Adipocyte (in vitro differentiated cells): ENCODE measurements around the gene AGAP3.
A peak's percentile ranks its signal among the peaks of the same experiment; 100 is the strongest.

Source experiments
- DNase-seq: peaks from one replicate; pipeline ENCODE4 v3.0.0-alpha.2; 2015; ENCODE audit warnings: low read depth
- H3K27me3 ChIP-seq: replicated peaks from 2 replicates; pipeline ENCODE4 v1.7.0; 2013; ENCODE audit warnings: mild to moderate bottlenecking, low read length, moderate library complexity; ENCODE audit not compliant: control insufficient read depth, insufficient read depth
- H3K36me3 ChIP-seq: 2 replicates; pipeline ENCODE4 v1.7.0; 2013; ENCODE audit warnings: low read length, mild to moderate bottlenecking, moderate library complexity; ENCODE audit not compliant: control insufficient read depth, insufficient read depth, severe bottlenecking
- H3K4me1 ChIP-seq: 2 replicates; pipeline ENCODE4 v1.7.0; 2013; ENCODE audit warnings: mild to moderate bottlenecking, low read length, moderate library complexity; ENCODE audit not compliant: control insufficient read depth, insufficient read depth
- H3K4me3 ChIP-seq: 2 replicates; pipeline ENCODE4 v1.7.0; 2013; ENCODE audit warnings: mild to moderate bottlenecking, low read length, moderate library complexity
- H3K9ac ChIP-seq: 2 replicates; pipeline ENCODE4 v1.7.0; 2013; ENCODE audit warnings: mild to moderate bottlenecking, low read length, moderate library complexity
- H3K9me3 ChIP-seq: 2 replicates; pipeline ENCODE4 v1.7.0; 2013; ENCODE audit warnings: mild to moderate bottlenecking, low read length, moderate library complexity; ENCODE audit not compliant: control insufficient read depth

AGAP3 gene

DNA sequence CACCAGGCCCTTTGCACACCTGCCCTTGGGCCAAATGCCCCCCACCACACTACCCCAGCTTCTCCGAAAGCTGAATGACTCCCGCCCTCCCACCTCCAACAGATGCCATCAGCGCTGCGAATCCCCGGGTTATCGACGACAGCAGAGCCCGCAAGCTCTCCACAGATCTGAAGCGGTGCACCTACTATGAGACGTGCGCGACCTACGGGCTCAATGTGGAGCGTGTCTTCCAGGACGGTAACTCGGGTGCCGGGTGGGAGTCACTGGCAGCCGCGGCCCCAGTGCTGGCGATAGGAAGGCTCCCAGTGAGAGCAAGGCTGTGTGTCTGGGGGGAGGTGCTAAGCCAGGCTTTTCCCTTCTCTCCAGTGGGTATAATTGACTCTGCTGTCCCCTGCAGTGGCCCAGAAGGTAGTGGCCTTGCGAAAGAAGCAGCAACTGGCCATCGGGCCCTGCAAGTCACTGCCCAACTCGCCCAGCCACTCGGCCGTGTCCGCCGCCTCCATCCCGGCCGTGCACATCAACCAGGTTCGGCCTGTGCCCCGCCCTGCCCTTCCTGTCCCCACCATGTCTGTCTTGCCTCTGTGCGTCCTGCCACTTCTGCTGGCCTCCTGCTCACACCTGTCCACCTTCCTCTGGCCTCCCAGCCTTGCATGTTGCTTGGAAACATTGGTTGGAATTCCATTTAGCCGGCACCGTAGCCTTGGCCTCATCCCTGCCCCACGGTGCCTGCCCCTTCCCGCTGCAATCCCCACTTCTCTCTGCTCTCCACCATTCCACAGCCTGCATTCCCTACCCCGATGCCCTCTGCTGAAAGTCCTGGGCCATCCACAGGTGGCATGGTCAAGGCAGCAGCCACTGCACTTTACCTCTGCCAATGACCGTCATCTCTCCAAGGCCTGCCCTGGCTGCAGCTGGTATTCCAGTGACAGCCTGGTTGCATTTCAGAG, 32.1 kb downstream of the AGAP3 start:
- no peak for DNase-seq
- Histone ChIP-seq H3K9me3 (no peaks in the 10 kb centered on the region), H3K9ac (no peak overlapping the region), H3K36me3 (peaks cover 45% of the 10 kb centered on the region), H3K4me1 (no peaks in the 10 kb centered on the region), H3K4me3 (no peak overlapping the region), H3K27me3 (no peaks in the 10 kb centered on the region)

DNA sequence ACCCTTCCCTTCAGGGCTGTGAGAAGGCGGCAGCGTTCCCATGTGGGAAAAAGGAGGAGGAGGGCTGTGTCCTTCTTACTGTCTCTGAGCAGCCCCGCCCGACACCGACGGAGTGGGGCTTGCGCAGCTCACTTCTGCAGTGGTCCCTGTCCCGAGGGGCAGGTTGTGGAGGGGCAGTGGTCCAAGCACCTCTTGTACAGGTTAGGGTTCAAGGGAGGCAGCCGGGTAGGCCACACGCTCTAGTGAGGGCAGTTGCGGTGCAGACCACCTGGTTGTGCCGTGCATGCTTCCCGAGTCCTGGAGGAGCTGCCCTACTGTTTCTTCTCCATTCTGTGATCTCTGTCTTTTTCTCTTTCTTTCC, 32.8 kb downstream of the AGAP3 start:
- Histone ChIP-seq H3K4me3 (no peak overlapping the region), H3K9me3 (no peaks in the 10 kb centered on the region), H3K4me1 (no peaks in the 10 kb centered on the region), H3K27me3 (no peaks in the 10 kb centered on the region), H3K36me3 (peaks cover 48% of the 10 kb centered on the region), H3K9ac (no peak overlapping the region)
- DNase-seq = no peak

DNA sequence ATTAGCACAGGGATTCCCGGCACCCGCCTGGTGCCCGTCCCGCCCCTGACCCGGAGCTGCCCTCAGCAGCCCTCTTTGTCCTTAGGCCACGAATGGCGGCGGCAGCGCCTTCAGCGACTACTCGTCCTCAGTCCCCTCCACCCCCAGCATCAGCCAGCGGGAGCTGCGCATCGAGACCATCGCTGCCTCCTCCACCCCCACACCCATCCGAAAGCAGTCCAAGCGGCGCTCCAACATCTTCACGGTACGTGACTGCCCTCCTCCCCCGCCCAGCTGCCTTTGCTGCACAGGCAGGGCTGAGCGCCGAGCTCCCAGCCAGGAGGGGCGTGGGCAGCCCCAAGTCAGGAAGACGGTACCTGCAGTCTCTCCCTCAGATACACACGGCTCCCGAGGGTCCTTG, 33.6 kb downstream of the AGAP3 start:
- no peak for DNase-seq

DNA sequence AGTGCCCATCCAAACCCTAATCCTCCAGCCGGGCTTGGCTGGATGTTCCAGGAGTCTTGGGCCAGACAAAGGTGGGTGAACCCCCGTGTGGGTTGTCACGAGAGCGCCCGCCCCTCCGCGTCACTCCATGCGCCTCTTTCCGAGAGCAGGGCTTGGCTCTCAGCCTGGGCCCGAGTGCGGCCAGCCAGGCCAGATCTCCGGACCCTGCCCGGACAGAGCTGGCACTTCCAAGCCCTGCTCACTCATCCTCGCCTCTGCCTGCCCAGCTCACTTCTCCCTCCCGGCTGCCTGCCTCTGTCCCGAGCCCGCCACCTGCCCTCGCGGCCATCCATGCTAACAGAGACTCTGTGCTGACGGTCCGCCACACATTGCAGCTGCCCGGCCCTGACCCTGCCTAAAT, 34.6 kb downstream of the AGAP3 start:
- Histone ChIP-seq H3K4me1 (peaks cover 7% of the 10 kb centered on the region), H3K4me3 (no peak overlapping the region), H3K36me3 (peaks cover 60% of the 10 kb centered on the region), H3K27me3 (no peaks in the 10 kb centered on the region), H3K9ac (no peak overlapping the region), H3K9me3 (no peaks in the 10 kb centered on the region)
- no peak for DNase-seq

More for the DNA sequence above, 33.6 kb downstream of the AGAP3 start:
- Histone ChIP-seq H3K27me3 (no peaks in the 10 kb centered on the region), H3K4me1 (no peaks in the 10 kb centered on the region), H3K9ac (no peak overlapping the region), H3K36me3 (peaks cover 57% of the 10 kb centered on the region), H3K9me3 (no peaks in the 10 kb centered on the region), H3K4me3 (no peak overlapping the region)

DNA sequence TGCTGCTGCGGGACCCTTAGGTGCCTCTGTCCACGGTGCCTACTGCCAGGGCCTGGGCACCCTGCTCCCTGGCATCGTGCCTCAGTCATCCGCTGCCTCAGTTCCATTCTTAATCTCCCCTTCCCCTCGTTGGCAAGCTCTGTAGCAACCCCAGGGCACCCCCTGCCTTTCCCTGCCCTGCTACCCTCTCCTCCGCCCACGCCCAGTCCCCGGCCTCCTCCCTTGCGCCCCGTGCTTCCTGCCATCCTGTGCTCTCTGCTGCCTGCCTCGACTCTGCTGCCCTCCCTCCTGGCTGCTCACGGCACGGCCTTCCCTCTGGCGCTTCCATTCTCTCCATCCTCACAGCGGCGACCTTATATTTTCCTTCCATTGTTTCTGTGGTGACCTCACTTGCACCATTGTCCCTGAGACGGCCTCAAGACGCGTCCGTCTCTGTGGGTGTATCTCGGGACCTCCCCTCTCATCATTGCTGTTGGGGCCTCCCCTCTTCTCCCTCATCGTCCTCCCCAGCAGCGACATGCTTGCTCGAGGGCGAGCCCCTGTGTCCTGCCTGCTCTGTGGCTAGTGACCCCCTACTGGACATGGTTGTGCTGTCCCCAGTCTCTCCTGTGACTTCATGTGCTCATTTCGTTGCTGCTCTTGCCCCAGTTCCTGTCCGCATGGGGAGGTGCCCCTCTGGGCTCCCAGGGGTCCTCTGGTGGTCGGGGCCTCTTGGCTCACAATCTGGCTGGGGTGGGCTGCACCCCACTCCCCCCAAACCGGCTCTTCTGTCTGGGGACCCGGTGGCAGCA, 35.3 kb downstream of the AGAP3 start:
- H3K36me3 ChIP-seq = peaks cover 60% of the 10 kb centered on the region
- peaks cover 7% of the 10 kb centered on the region for H3K4me1 ChIP-seq
- no peak overlapping the region for H3K4me3 ChIP-seq
- H3K9ac ChIP-seq = no peak overlapping the region
- no peaks in the 10 kb centered on the region for H3K9me3 ChIP-seq
- H3K27me3 ChIP-seq = no peaks in the 10 kb centered on the region
- DNase-seq = no peak

DNA sequence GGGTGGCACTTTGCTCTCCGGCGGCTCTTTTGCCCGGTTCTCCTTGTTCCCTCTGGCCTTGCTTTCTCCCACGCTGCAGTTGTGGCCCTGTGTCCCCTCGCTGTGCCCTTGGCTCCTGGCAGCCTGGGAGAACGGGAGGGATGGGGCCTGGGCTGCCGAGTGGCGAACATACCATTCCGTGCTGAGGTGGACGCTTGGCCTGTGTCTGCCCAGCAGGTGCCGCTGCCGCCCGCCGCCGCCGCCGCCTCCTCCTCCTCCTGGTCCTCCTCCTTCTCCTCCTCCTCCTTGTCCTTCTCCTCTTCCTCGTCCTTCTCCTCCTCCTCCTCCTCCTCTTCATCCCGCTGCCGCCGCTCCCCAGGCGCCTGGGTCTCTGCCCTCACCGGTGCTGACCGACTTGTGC, 36.0 kb downstream of the AGAP3 start:
- Histone ChIP-seq H3K9ac (no peak overlapping the region), H3K4me1 (peaks cover 7% of the 10 kb centered on the region), H3K36me3 (peaks cover 60% of the 10 kb centered on the region), H3K27me3 (no peaks in the 10 kb centered on the region), H3K9me3 (no peaks in the 10 kb centered on the region), H3K4me3 (no peak overlapping the region)
- no peak for DNase-seq

DNA sequence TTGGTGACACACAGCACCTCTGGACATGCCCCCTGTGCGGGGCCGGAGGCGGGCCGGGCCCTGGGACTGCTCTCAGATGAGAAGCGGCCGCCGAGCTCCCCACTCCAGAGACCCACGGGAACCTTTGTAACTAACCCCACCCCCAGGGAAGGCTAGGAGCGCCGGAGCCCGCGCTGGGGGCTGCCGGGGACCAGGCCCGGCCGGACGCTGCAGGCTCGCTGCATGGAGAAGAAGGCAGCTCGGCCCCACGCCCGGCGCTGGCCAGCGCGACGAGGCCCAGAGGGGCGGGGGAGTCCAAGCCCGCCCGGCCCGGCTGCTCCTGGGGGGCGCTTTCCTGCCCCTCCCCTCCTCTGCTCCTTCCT, 36.5 kb downstream of the AGAP3 start:
- no peaks in the 10 kb centered on the region for H3K27me3 ChIP-seq
- no peak for DNase-seq
- peaks cover 65% of the 10 kb centered on the region for H3K36me3 ChIP-seq

DNA sequence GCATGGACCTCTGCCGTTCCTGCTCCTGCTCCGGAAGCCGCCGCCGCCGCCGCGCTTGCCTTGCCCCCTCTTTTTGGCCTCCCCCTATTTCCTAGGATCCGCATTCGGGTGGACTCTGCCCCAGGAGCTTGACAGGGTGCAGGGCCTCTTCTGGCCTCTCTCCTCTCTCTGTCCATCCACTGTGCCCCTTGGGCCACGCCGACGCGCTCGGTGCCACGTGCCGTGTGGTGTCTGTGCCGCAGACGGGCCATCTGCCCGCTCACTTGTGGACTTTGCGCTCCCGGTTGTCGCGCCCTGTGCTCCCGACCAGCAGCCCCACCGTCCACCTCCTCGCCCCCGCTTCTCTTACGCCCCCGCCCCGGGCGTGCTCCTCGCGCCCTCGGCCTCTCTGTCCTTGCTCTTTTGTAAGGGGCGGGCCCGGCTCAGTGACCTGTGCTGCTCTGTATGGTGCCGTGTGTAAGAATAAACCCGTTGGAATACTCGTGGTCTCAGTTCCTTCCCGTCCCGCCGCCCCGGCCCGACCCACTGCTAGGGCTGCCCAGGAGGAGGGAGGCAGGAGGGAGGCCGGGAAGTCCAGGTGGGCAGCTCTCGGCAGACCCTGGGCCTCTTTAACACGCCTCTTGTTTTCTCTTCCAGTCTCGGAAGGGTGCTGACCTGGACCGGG, 37.0 kb downstream of the AGAP3 start:
- peaks cover 65% of the 10 kb centered on the region for H3K36me3 ChIP-seq
- H3K4me1 ChIP-seq = peaks cover 7% of the 10 kb centered on the region
- H3K27me3 ChIP-seq = no peaks in the 10 kb centered on the region
- DNase-seq = no peak
- no peak overlapping the region for H3K9ac ChIP-seq
- H3K9me3 ChIP-seq = no peaks in the 10 kb centered on the region
- no peak overlapping the region for H3K4me3 ChIP-seq

More for the DNA sequence above, 36.5 kb downstream of the AGAP3 start:
- Histone ChIP-seq H3K4me1 (peaks cover 7% of the 10 kb centered on the region), H3K9me3 (no peaks in the 10 kb centered on the region), H3K9ac (no peak overlapping the region), H3K4me3 (no peak overlapping the region)

DNA sequence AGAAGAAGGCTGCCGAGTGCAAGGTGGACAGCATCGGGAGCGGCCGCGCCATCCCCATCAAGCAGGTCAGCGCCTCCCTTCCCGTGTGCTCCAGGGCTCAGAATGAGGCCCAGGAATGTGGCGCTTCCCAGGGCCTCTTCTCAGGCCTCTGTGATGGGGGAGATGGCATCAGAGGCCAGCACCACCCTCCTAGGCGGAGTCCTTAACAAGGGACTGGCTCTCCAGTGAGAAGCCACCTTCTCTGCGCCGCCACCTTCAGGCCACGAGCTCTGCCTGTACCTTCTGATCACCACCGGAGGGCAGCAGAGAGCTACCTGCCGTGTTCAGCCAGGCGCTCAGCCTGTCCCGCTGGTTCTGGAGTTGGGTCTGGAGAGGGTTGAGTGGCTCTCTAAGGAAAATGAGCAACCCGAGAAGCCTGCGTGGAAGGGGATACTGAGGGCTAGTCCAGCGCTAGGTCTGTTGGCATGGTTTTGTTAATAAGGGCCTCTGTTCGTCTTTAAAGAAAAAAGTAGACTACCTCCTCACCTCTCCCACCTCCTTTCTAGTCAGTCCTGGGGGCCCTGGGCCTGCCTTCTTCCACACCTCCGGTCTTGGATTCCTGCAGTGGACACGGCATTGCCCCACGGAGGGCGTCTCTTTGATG, 37.7 kb downstream of the AGAP3 start:
- no peaks in the 10 kb centered on the region for H3K27me3 ChIP-seq
- no peaks in the 10 kb centered on the region for H3K9me3 ChIP-seq
- DNase-seq = peak; percentile 90
- H3K4me3 ChIP-seq = no peak overlapping the region
- peaks cover 7% of the 10 kb centered on the region for H3K4me1 ChIP-seq
- H3K9ac ChIP-seq = no peak overlapping the region
- H3K36me3 ChIP-seq = peaks cover 65% of the 10 kb centered on the region

DNA sequence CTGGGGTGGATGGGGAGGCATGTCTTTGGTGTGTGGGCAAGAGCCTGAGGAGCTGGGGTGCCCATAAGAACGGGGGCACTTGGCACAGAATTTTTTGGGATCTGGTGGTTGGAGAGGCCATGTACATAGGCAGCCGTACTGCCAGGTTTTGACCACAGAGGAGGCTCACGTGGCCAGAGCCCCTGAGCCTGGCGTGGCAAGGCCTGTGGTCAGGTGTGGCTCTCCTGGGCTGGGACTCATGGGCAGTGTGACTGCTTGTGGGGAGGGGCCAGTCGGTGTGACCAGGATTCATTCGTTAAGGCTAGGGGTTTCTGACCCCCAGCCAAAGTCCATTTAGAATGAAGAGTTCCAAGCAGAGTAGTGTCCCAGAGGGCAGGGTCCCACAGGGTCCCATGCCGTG, 38.2 kb downstream of the AGAP3 start:
- H3K4me3 ChIP-seq = no peak overlapping the region
- no peak overlapping the region for H3K9ac ChIP-seq
- H3K27me3 ChIP-seq = no peaks in the 10 kb centered on the region
- peaks cover 64% of the 10 kb centered on the region for H3K36me3 ChIP-seq
- DNase-seq = no peak
- H3K4me1 ChIP-seq = peaks cover 7% of the 10 kb centered on the region
- H3K9me3 ChIP-seq = no peaks in the 10 kb centered on the region
